Measurements from ENCODE around the gene MORN1.

- TF ChIP-seq CREB1 (IDR thresholded peaks at IDR 0.05; ENCODE audit: low read depth) (no peak), YY1 (IDR thresholded peaks at IDR 0.05; ENCODE audit: low read depth) (no peak), EP300 (IDR thresholded peaks at IDR 0.05; ENCODE audit: borderline replicate concordance) (no peak), ZBTB7A (IDR thresholded peaks at IDR 0.05; ENCODE audit: low read depth) (no peak), FOXM1 (IDR thresholded peaks at IDR 0.05; ENCODE audit: borderline replicate concordance, low read depth) (no peak), TEAD4 (IDR thresholded peaks at IDR 0.05) (no peak), NFIC (IDR thresholded peaks at IDR 0.05) (no peak), RAD21 (IDR thresholded peaks at IDR 0.05; ENCODE audit: low read depth) (no peak), CEBPB (IDR thresholded peaks at IDR 0.05) (no peak), EGR1 (IDR thresholded peaks at IDR 0.05) (no peak)
- TF ChIP-seq, protein P1, sequence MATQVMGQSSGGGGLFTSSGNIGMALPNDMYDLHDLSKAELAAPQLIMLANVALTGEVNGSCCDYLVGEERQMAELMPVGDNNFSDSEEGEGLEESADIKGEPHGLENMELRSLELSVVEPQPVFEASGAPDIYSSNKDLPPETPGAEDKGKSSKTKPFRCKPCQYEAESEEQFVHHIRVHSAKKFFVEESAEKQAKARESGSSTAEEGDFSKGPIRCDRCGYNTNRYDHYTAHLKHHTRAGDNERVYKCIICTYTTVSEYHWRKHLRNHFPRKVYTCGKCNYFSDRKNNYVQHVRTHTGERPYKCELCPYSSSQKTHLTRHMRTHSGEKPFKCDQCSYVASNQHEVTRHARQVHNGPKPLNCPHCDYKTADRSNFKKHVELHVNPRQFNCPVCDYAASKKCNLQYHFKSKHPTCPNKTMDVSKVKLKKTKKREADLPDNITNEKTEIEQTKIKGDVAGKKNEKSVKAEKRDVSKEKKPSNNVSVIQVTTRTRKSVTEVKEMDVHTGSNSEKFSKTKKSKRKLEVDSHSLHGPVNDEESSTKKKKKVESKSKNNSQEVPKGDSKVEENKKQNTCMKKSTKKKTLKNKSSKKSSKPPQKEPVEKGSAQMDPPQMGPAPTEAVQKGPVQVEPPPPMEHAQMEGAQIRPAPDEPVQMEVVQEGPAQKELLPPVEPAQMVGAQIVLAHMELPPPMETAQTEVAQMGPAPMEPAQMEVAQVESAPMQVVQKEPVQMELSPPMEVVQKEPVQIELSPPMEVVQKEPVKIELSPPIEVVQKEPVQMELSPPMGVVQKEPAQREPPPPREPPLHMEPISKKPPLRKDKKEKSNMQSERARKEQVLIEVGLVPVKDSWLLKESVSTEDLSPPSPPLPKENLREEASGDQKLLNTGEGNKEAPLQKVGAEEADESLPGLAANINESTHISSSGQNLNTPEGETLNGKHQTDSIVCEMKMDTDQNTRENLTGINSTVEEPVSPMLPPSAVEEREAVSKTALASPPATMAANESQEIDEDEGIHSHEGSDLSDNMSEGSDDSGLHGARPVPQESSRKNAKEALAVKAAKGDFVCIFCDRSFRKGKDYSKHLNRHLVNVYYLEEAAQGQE (IDR thresholded peaks at IDR 0.05; ENCODE audit: low read depth), result no peak
These were observed 44.5 kb downstream of the MORN1 start for GRCh38 chr1:2346691-2347408.
